ENCODE results near the gene AJAP1. TPM values are rescaled to one million over a fixed set of nuclear protein-coding genes. Genes with fewer than 3 reads are reported as not detected.
"Not testable (repeated sequence)": the region's sequence is repeated elsewhere in the genome, so short reads cannot be mapped to it uniquely, and the experiment has no call there.

AJAP1 gene
- total and polyA plus RNA-seq, 12 donors: 0.07 to 2.2 (median 0.44) TPM

DNA sequence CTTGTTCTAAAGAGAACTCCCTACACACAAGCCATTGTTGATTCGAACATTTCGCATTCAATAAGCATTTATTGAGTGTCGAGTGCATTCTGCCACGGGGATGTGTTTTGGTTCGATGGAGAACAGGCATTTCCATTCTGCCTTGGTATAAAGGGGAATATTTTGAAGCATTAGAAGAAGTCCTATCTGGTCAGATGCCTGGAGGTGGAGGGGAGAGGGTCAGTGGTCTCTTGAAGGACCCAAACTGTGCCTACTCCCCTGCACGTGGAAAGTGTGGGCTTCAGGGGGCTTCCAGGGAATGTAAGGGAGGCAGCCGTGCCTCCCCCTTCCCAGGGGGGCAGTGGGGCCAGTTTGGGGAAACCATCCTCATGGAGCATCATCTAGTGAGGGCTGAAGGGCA is 8.3 kb downstream of the AJAP1 start:
- 69 to 82% (median 71%) methylated on average over 7 of the region's 7 CpGs for WGBS, 4 donors
- peaks cover 7% of the 10 kb centered on the region for H3K27me3 ChIP-seq

DNA sequence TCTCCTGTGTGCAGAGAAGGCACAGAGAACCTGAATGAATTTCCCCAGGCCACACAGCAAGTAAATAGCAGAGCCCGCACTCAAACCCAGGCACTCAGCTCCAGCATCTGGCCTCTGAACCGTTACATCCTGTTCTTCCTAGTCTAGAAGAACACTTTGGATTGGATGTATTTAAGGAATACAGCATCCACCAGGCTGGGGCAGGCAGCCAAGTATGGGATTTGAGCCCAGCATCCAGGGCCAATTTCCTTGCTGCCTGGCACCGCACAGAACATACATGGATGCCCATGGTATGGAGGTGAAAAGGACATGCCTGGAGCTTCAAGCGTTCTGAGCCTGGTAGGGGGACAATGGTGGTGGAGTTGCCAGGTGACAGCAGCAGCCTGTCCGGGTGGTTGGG is 9.7 kb downstream of the AJAP1 start:
- Histone ChIP-seq H3K4me1 (replicated peaks in 1 of 2) (no peaks in the 10 kb centered on the region), H3K27ac (no peak overlapping the region), H3K9me3 (replicated peaks in 1 of 3) (no peaks in the 10 kb centered on the region), H3K4me3 (no peak overlapping the region), H3K27me3 (peaks cover under 1% of the 10 kb centered on the region), H3K36me3 (replicated peaks in 1 of 2) (no peaks in the 10 kb centered on the region)
- intact Hi-C loops (cut with DNase I): no loop called here
- WGBS, 4 donors: 80 to 85% (median 84%) methylated on average over 2 to 5 of the region's 5 CpGs
- TF ChIP-seq, protein P1, sequence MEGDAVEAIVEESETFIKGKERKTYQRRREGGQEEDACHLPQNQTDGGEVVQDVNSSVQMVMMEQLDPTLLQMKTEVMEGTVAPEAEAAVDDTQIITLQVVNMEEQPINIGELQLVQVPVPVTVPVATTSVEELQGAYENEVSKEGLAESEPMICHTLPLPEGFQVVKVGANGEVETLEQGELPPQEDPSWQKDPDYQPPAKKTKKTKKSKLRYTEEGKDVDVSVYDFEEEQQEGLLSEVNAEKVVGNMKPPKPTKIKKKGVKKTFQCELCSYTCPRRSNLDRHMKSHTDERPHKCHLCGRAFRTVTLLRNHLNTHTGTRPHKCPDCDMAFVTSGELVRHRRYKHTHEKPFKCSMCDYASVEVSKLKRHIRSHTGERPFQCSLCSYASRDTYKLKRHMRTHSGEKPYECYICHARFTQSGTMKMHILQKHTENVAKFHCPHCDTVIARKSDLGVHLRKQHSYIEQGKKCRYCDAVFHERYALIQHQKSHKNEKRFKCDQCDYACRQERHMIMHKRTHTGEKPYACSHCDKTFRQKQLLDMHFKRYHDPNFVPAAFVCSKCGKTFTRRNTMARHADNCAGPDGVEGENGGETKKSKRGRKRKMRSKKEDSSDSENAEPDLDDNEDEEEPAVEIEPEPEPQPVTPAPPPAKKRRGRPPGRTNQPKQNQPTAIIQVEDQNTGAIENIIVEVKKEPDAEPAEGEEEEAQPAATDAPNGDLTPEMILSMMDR (IDR thresholded peaks at IDR 0.05): no peak
- TF ChIP-seq POLR2A (IDR thresholded peaks at IDR 0.05): no peak
- no peak for DNase-seq

More for the DNA sequence above, 8.3 kb downstream of the AJAP1 start:
- no peak for DNase-seq
- Histone ChIP-seq H3K36me3 (replicated peaks in 1 of 2) (no peaks in the 10 kb centered on the region), H3K27ac (no peak overlapping the region), H3K4me3 (no peak overlapping the region), H3K4me1 (replicated peaks in 1 of 2) (no peaks in the 10 kb centered on the region), H3K9me3 (replicated peaks in 1 of 3) (no peaks in the 10 kb centered on the region)
- no peak for TF ChIP-seq POLR2A (IDR thresholded peaks at IDR 0.05)
- TF ChIP-seq, protein P1 (IDR thresholded peaks at IDR 0.05): no peak
- intact Hi-C loops (cut with DNase I): no loop called here

DNA sequence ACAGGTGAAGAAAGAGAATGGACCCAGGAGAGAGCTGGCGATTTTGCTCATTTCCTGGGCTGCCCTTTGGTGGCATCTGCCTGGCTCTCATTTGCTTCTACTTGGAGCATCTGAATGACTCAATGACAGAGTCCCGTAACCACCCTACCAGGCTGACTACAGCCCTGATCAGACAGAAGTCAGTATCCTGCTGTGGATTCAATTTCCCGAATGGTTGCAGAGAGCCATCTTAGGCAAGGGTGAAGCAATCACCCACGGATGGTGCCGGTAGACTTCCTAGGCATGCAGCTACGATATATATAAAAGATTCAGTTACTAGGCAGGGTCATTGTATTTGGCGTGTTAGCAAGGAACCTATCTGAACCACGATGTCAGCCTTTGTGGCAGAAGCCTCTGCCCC is 10.2 kb downstream of the AJAP1 start:
- no peaks in the 10 kb centered on the region for H3K9me3 ChIP-seq (replicated peaks in 1 of 3)
- H3K4me1 ChIP-seq (replicated peaks in 1 of 2): no peaks in the 10 kb centered on the region
- no peaks in the 10 kb centered on the region for H3K36me3 ChIP-seq (replicated peaks in 1 of 2)
- 67 to 85% (median 82%) methylated on average over 7 to 8 of the region's 8 CpGs for WGBS, 4 donors
- intact Hi-C loops (cut with DNase I): no loop called here
- TF ChIP-seq, protein P1 (IDR thresholded peaks at IDR 0.05): no peak
- no peak for TF ChIP-seq POLR2A (IDR thresholded peaks at IDR 0.05)
- no peak for DNase-seq
- H3K27me3 ChIP-seq: no peaks in the 10 kb centered on the region
- H3K4me3 ChIP-seq: no peak overlapping the region
- no peak overlapping the region for H3K27ac ChIP-seq

DNA sequence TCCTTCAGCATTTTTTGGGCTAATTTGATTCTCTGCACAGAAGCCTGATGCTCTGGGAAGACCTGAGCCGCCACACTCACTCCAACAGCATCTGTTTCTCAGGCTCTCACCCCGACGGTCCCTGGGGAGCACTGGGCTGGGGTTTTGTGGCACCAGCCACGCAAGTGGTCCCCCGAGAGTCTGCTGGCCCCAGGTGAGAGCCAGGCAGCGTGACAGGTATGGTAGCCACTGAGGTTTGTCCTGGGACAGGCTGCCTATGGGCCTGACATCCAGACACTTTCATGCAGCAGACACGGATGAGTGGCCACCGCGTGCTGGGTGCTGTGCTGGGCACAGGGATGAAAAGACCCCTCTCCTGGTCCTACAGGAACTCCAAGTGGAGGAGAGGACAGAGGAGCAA is 11.0 kb downstream of the AJAP1 start:
- H3K27me3 ChIP-seq: no peaks in the 10 kb centered on the region
- no peak for DNase-seq
- H3K36me3 ChIP-seq (replicated peaks in 1 of 2): no peaks in the 10 kb centered on the region
- no peak overlapping the region for H3K27ac ChIP-seq
- no peak for TF ChIP-seq POLR2A (IDR thresholded peaks at IDR 0.05)
- TF ChIP-seq, protein P1 (IDR thresholded peaks at IDR 0.05): no peak
- intact Hi-C loops (cut with DNase I): no loop called here
- WGBS, 4 donors: 77 to 90% (median 79%) methylated on average over 8 to 9 of the region's 9 CpGs
- no peaks in the 10 kb centered on the region for H3K9me3 ChIP-seq (replicated peaks in 1 of 3)
- H3K4me1 ChIP-seq (replicated peaks in 1 of 2): no peaks in the 10 kb centered on the region
- no peak overlapping the region for H3K4me3 ChIP-seq

DNA sequence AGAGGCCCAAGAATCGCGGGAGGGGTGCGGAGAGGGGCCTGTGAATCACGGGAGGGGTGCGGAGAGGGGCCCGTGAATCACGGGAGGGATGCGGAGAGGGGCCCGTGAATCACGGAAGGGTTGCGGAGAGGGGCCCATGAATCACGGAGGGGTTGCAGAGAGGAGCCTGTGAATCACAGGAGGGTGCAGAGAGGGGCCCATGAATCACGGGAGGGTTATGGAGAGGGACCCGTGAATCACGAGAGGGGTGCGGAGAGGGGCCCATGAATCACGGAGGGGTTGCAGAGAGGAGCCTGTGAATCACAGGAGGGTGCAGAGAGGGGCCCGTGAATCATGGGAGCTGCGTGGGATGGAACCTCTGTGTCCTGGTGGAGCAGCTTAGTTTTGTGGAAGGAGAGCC is 12.3 kb downstream of the AJAP1 start:
- intact Hi-C loops (cut with DNase I); H3K9me3 ChIP-seq (replicated peaks in 1 of 3); H3K27me3 ChIP-seq; H3K27ac ChIP-seq; H3K4me1 ChIP-seq (replicated peaks in 1 of 2); H3K36me3 ChIP-seq (replicated peaks in 1 of 2); H3K4me3 ChIP-seq; DNase-seq: not testable (repeated sequence)
- WGBS, 4 donors: 76 to 95% (median 86%) methylated on average over 19 of the region's 19 CpGs
